ENCODE results near the gene SLC10A3.

Gene SLC10A3

GRCh38 chrX:154490414-154491083, at the start of gene SLC10A3:
Gene SLC10A3, minus strand, starts transcription at chrX:154490629. Its CDS starts 1,689 bp downstream, at chrX:154488940.
- peak; percentile 91 for DNase-seq (ENCODE audit: low spot score)

GRCh38 chrX:154539077-154539476, 48.6 kb upstream of the SLC10A3 start:
- no peak for DNase-seq (ENCODE audit: low spot score)

GRCh38 chrX:154535892-154536291, 45.5 kb upstream of the SLC10A3 start:
- no peak for DNase-seq (ENCODE audit: low spot score)

GRCh38 chrX:154534526-154535322, 44.3 kb upstream of the SLC10A3 start:
- peak; percentile 83 for DNase-seq (ENCODE audit: low spot score)

- no peak for DNase-seq (ENCODE audit: low spot score)
Observed at GRCh38 chrX:154532690-154533089, 42.3 kb upstream of the SLC10A3 start.

GRCh38 chrX:154531626-154532025, 41.2 kb upstream of the SLC10A3 start:
- no peak for DNase-seq (ENCODE audit: low spot score)

GRCh38 chrX:154530286-154530685, 39.9 kb upstream of the SLC10A3 start:
- no peak for DNase-seq (ENCODE audit: low spot score)

GRCh38 chrX:154529206-154529612, 38.8 kb upstream of the SLC10A3 start:
- DNase-seq (ENCODE audit: low spot score), result no peak

- peak; percentile 77 for DNase-seq (ENCODE audit: low spot score)
Observed at GRCh38 chrX:154526901-154527675, 36.7 kb upstream of the SLC10A3 start.

- DNase-seq (ENCODE audit: low spot score), result no peak
Observed at GRCh38 chrX:154525606-154526490, 35.4 kb upstream of the SLC10A3 start.

- DNase-seq (ENCODE audit: low spot score), result no peak
Observed at GRCh38 chrX:154519389-154519788, 29.0 kb upstream of the SLC10A3 start.

GRCh38 chrX:154517101-154517781, 26.8 kb upstream of the SLC10A3 start:
- no peak for DNase-seq (ENCODE audit: low spot score)

- peak; percentile 48 for DNase-seq (ENCODE audit: low spot score)
Observed at GRCh38 chrX:154516656-154517100, 26.2 kb upstream of the SLC10A3 start.

GRCh38 chrX:154515966-154516655, 25.7 kb upstream of the SLC10A3 start, which contains the start of gene FAM3A:
Gene FAM3A, minus strand, starts transcription at chrX:154516232. Its CDS starts 460 bp downstream, at chrX:154515772.
- DNase-seq (ENCODE audit: low spot score), result peak; percentile 88

GRCh38 chrX:154515090-154515965, 24.9 kb upstream of the SLC10A3 start:
- DNase-seq (ENCODE audit: low spot score), result peak; percentile 32

- no peak for DNase-seq (ENCODE audit: low spot score)
Observed at GRCh38 chrX:154513716-154514115, 23.3 kb upstream of the SLC10A3 start.

GRCh38 chrX:154512879-154513553, 22.6 kb upstream of the SLC10A3 start:
- no peak for DNase-seq (ENCODE audit: low spot score)

GRCh38 chrX:154511761-154512160, 21.3 kb upstream of the SLC10A3 start:
- DNase-seq (ENCODE audit: low spot score), result no peak

- no peak for DNase-seq (ENCODE audit: low spot score)
Observed at GRCh38 chrX:154509455-154509854, 19.0 kb upstream of the SLC10A3 start.

All from hematopoietic multipotent progenitor cell treated with erythropoietin and hydrocortisone succinate and interleukin-3 and kit ligand, for 15 days (in vitro differentiated cells).